ENCODE results near the gene MACROD1. TPM values are rescaled to one million over a fixed set of nuclear protein-coding genes. Genes with fewer than 3 reads are reported as not detected.

MACROD1 gene
- total and polyA plus RNA-seq, 9 of the 15 experiments (the other 6 are each of a cell fraction or from before 2014, with no cell fraction given) = 1.1 to 60.0 (median 26.4) TPM

- TF ChIP-seq ZBTB8A (IDR thresholded peaks at IDR 0.05; ENCODE audit: partially characterized antibody) (no peak), ATF2 (CRISPR knock-in tag; IDR thresholded peaks at IDR 0.05) (no peak), ZNF384 (IDR thresholded peaks at IDR 0.05; ENCODE audit: low read depth, low read length) (no peak), ZNF232 (CRISPR knock-in tag; IDR thresholded peaks at IDR 0.05) (no peak), AFF4 (CRISPR knock-in tag; IDR thresholded peaks at IDR 0.05) (peak; percentile 25), RBM25 (IDR thresholded peaks at IDR 0.05; ENCODE audit: low read depth, low read length, severe bottlenecking) (no peak), NR2F6 (CRISPR knock-in tag; IDR thresholded peaks at IDR 0.05) (no peak), TAF7 (tag; IDR thresholded peaks at IDR 0.05) (peak; percentile 83), ATF6 (CRISPR knock-in tag; IDR thresholded peaks at IDR 0.05) (no peak; the same call in 1 of the 2 replicates), MXD1 (CRISPR knock-in tag; IDR thresholded peaks at IDR 0.05; ENCODE audit: borderline replicate concordance, poor library complexity, severe bottlenecking) (no peak), POU5F1 (IDR thresholded peaks at IDR 0.05; ENCODE audit: borderline replicate concordance, low read depth, low read length, partially characterized antibody) (no peak), HCFC1 (IDR thresholded peaks at IDR 0.05; ENCODE audit: low read depth, low read length) (peak; percentile 10; the same call in 1 of the 2 replicates), ZNF121 (CRISPR knock-in tag; conservative IDR thresholded peaks at IDR 0.05) (no peak), TAF15 (IDR thresholded peaks at IDR 0.05; ENCODE audit: low read depth, low read length) (no peak), CLOCK (CRISPR knock-in tag; IDR thresholded peaks at IDR 0.05; ENCODE audit: borderline replicate concordance) (no peak), TCF7L2 (IDR thresholded peaks at IDR 0.05; ENCODE audit: low read depth, low read length) (no peak)
These were observed 41.6 kb upstream of the MACROD1 start (continued) for GRCh38 chr11:64207256-64208085.
